GM12865 (cell line): ENCODE results near the gene KLF13.

Source experiments
- DNase-seq: peaks from one replicate; pipeline ENCODE4 v3.0.0; 2010; ENCODE audit warnings: low read depth
- H3K4me3 ChIP-seq: 2 replicates; pipeline ENCODE4 v1.5.1; 2011; ENCODE audit warnings: mild to moderate bottlenecking, low read depth, low read length, control low read depth
- CTCF ChIP-seq: IDR thresholded peaks from 2 replicates; pipeline ENCODE4 v1.5.1; 2011; ENCODE audit warnings: low read length, control low read depth, low read depth, inconsistent platforms; ENCODE audit not compliant: insufficient read depth; ENCODE audit errors: missing control alignments

Gene KLF13

DNA sequence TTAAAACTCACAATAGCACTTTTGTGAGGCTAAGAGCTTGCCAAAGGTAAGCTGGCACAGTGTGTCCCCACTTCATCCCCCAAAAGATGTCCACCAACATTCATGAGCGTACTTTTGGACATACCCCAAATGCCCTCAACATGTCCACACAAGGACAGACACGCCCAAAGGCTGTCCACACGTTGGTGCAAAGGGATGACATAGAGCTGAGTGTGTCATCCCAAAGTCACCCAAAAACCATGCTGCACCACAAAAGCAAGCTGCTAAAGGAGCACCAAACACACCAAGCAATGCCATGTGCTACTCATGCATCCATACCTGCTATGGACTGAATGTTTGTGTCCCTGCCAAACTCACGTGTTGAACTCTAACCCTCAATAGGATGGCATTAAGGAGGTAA, 57.9 kb downstream of the KLF13 start:
- H3K4me3 ChIP-seq, result no peak overlapping the region
- DNase-seq, result no peak
- TF ChIP-seq CTCF, result no peak

DNA sequence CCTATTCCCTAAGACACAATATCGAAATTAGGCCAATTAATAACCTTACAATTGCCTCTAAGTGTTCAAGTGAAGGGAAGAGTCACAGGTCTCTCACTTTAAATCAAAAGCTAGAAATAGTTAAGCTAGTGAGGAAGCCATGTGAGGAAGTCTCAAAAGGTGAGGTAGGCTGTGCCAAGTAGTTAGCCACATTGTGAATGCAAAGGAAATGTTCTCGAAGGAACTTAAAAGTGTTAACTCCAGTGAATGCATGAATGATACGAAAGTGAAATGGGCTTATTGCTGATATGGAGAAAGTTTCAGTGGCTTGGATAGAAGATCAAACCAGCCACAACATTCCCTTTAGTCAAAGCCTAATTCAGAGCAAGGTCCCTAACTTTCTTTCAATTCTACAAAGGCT, 59.1 kb downstream of the KLF13 start:
- H3K4me3 ChIP-seq, result no peak overlapping the region
- TF ChIP-seq CTCF, result no peak
- DNase-seq, result no peak

DNA sequence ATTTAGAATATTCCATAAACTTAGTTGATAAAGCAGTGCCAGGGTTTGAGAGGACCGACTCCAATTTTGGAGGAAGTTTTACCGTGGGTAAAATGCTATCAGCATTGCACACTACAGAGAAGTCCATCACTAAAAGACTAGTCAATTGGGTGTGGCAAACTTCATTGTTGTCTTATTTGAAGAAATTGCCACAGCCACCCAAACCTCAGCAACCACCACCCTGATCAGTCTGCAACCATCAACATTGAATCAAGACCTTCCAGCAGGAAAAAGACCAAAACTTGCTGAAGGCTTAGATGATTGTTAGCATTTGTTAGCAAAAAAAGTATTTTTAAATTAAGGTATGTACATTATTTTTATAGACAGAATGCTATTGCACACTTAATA, 60.5 kb downstream of the KLF13 start:
- no peak overlapping the region for H3K4me3 ChIP-seq
- TF ChIP-seq CTCF, result no peak

DNA sequence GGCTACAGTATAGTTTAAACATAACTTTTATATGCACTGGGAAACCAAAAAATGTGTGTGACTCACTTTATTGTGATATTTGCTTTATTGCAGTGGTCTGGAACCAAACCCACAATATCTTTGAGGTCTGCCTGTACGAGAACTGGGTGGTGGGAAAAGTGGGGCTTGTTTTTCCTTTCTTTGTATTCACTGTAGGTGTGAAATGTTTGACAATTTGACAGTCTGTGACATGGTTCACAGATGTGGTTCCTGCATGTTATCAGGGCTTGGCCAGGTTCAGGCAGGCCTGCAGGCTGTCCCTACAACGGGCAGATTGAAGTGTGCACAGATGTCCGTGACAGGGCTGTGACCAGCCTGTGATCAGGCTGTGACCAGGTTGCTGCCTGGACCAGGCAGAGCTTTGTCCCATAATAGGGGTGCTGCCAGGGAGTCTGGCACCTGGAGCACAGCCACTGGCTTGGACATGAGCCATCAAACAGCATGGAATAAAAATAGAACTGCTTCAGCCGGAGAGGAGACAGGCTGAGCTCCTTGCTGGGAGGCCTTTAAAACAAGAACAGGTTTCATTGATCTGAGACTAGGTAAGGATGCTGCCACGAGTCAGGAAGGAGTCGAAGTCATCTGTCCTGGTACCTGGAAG, 61.0 kb downstream of the KLF13 start:
- DNase-seq, result no peak
- no peak overlapping the region for H3K4me3 ChIP-seq
- TF ChIP-seq CTCF, result no peak

More for the DNA sequence above, 60.5 kb downstream of the KLF13 start:
- no peak for DNase-seq

DNA sequence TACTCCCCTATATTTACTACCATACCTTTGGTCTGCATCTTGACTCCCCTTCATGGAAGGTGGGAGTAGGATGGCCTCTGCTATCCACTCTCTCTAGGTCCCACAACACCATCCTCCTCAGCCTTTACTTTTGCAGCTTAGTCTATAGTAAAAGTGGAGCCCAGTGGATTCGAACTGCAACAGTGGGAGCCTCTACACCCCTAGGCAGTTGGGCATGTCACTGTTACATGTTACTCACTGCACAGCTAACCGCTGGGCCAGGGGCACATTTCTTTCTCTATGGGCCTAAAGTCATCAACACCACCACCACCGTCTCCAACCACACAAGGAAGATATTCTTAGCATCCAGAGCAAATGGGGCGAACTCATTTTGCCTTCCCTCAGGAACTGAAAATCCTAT, 62.9 kb downstream of the KLF13 start:
- no peak overlapping the region for H3K4me3 ChIP-seq
- TF ChIP-seq CTCF, result no peak
- no peak for DNase-seq

GRCh38 chr15:31390029-31390428, 63.4 kb downstream of the KLF13 start:
- DNase-seq, result no peak
- TF ChIP-seq CTCF, result no peak
- H3K4me3 ChIP-seq, result no peak overlapping the region
